ENCODE results near the gene MRPS33.

DNA sequence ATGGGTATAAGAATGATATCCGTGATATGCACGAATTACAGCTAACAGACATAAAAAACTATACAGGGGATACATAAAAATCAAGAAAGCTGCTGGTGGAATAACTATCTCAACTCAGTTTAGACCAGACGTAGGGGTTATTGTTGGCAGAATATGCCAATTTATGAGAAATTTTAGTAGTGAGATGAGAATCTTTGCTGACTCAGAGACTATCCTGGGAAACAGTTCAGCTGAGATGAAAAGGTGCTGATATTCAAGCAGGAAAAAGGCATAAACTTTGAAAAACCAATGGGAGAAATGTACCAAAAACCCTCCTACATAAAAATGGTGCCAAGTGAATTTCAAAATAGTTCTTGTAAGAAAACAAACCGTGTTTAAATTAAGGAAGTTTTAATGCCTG lies 3.3 kb downstream of the MRPS33 start:
- TF ChIP-seq CTCF (IDR thresholded peaks at IDR 0.05) (no peak), POLR2A (IDR thresholded peaks at IDR 0.05) (no peak)
